HepG2 (cell line): ENCODE data around the gene CAPS. TPM values are rescaled to one million over a fixed set of nuclear protein-coding genes. Genes with fewer than 3 reads are reported as not detected.

ENCODE experiments used
- ATAC-seq: fragments of 200-7000 bp; cut with Tn5 transposase; 3 replicates; pipeline ENCODE4 v1.9.1; 2020; ENCODE audit warnings: mild to moderate bottlenecking, moderate library complexity
- BruUV-seq: library from RNA; stranded (reverse); fragments of 400-500 nt; replicated peaks from 2 replicates; lab custom pipeline; 2021; lab: Mats Ljungman, UMichigan
- CTCF ChIA-PET: fragments of 300-600 bp; formaldehyde crosslinking; extraction: SDS; loops from one replicate; lab custom pipeline; 2021; ENCODE audit warnings: low total read pairs, inconsistent platforms, low intra/inter-chr PET ratio; lab: Yijun Ruan, JAX
- POLR2A ChIA-PET: fragments of 350-600 bp; sonication (Branson Sonifier 250); formaldehyde crosslinking; loops from one replicate; lab custom pipeline; 2020; ENCODE audit warnings: antibody characterized with exemption, inconsistent platforms; lab: Yijun Ruan, JAX
- DNase-seq: peaks from one replicate; pipeline ENCODE4 v3.0.0-alpha.2; 2015; ENCODE audit warnings: low spot score
- FAIRE-seq: peaks from 3 replicates; lab custom pipeline; 2011; peaks lifted over from hg19 to GRCh38; lab: Jason Lieb, UNC
- H2AFZ ChIP-seq: one replicate; pipeline ENCODE4 v1.6.1; 2011; ENCODE audit warnings: low read length, inconsistent platforms
- H3K27ac ChIP-seq: fragments of 300-600 bp; 3 replicates; pipeline ENCODE4 v1.8.0; 2011; ENCODE audit warnings: mixed run types, mild to moderate bottlenecking, mixed read lengths, low read length, inconsistent platforms; ENCODE audit not compliant: insufficient read depth; ENCODE audit errors: extremely low read length
- H3K27me3 ChIP-seq, 2 experiments: fragments of 200-600 bp in 1 of 2; 2 replicates in 1 of 2; 3 replicates in 1 of 2; pipeline versions ENCODE4 v1.6.0 to v1.8.0; 2011; ENCODE audit warnings: low read length in 2 of 2, mild to moderate bottlenecking in 2 of 2, moderate library complexity in 2 of 2, inconsistent platforms in 1 of 2; ENCODE audit not compliant: insufficient read depth in 2 of 2, control insufficient read depth in 1 of 2
- H3K36me3 ChIP-seq, 2 experiments: fragments of 200-600 bp in 1 of 2; replicated peaks in 1 of 2; 2 replicates in 1 of 2; 3 replicates in 1 of 2; pipeline versions ENCODE4 v1.5.1 to v1.8.0; 2011; ENCODE audit warnings: low read length in 2 of 2, inconsistent platforms in 1 of 2; ENCODE audit not compliant: insufficient read depth in 2 of 2, control insufficient read depth in 1 of 2
- H3K4me1 ChIP-seq: 2 replicates; pipeline ENCODE4 v1.5.1; 2012; ENCODE audit warnings: low read length, inconsistent platforms; ENCODE audit not compliant: insufficient read depth
- H3K4me2 ChIP-seq: 2 replicates; pipeline ENCODE4 v1.6.0; 2011; ENCODE audit warnings: low read depth, low read length, inconsistent platforms
- H3K4me3 ChIP-seq, 3 experiments: fragments of 200-600 bp in 1 of 3; sonication (generic), shearing (Covaris generic) in 1 of 3; replicated peaks in 1 of 3; 2 replicates each; pipeline ENCODE4 v1.5.1; 2011 to 2016; ENCODE audit warnings: low read length in 3 of 3, inconsistent platforms in 2 of 3, low read depth in 2 of 3, mild to moderate bottlenecking in 2 of 3, control low read depth in 1 of 3, mixed read lengths in 1 of 3; ENCODE audit not compliant: insufficient read depth in 1 of 3
- H3K79me2 ChIP-seq: one replicate; pipeline ENCODE4 v1.6.1; 2011; ENCODE audit warnings: low read length, inconsistent platforms; ENCODE audit not compliant: insufficient read depth
- H3K9ac ChIP-seq: 2 replicates; pipeline ENCODE4 v1.6.0; 2011; ENCODE audit warnings: mild to moderate bottlenecking, low read depth, low read length, inconsistent platforms; ENCODE audit not compliant: insufficient read depth
- H3K9me3 ChIP-seq: 2 replicates; pipeline ENCODE4 v1.5.1; 2012; ENCODE audit warnings: mild to moderate bottlenecking, low read length
- H4K20me1 ChIP-seq: 2 replicates; pipeline ENCODE4 v1.6.0; 2011; ENCODE audit warnings: inconsistent platforms, mild to moderate bottlenecking, low read length, moderate library complexity; ENCODE audit not compliant: insufficient read depth
- HMG20A ChIP-seq: IDR thresholded peaks from 2 replicates; pipeline ENCODE4 v1.6.1; 2016; ENCODE audit warnings: borderline replicate concordance
- HOXA7 ChIP-seq: sonication (generic); formaldehyde crosslinking; IDR thresholded peaks from 2 replicates; pipeline ENCODE4 v1.8.1; 2022; ENCODE audit warnings: mild to moderate bottlenecking, missing genetic modification reagents, moderate library complexity
- KDM5A ChIP-seq: fragments of 200-600 bp; sonication (generic); IDR thresholded peaks from 2 replicates; pipeline ENCODE4 v1.7.0; 2018; ENCODE audit warnings: antibody characterized with exemption, mild to moderate bottlenecking, low read length, borderline replicate concordance
- MTA3 ChIP-seq: sonication (generic); formaldehyde crosslinking; IDR thresholded peaks from 2 replicates; pipeline ENCODE4 v1.4.0; 2020; ENCODE audit warnings: missing genetic modification reagents
- ONECUT2 ChIP-seq: sonication (generic); formaldehyde crosslinking; IDR thresholded peaks from 2 replicates; pipeline ENCODE4 v1.4.0; 2020; ENCODE audit warnings: missing genetic modification reagents
- SALL1 ChIP-seq: sonication (generic); formaldehyde crosslinking; IDR thresholded peaks from 2 replicates; pipeline ENCODE4 v1.8.0; 2022; ENCODE audit warnings: mild to moderate bottlenecking, missing genetic modification reagents
- SRSF9 ChIP-seq: fragments of 200-400 bp; formaldehyde crosslinking; IDR thresholded peaks from 2 replicates; pipeline ENCODE4 v1.6.1; 2018; ENCODE audit warnings: borderline replicate concordance, mild to moderate bottlenecking, low read depth, low read length; ENCODE audit not compliant: insufficient read depth, poor library complexity, severe bottlenecking
- STAG1 ChIP-seq: sonication (generic); formaldehyde crosslinking; IDR thresholded peaks from 2 replicates; pipeline ENCODE4 v1.4.0; 2020; ENCODE audit warnings: missing genetic modification reagents
- YEATS4 ChIP-seq: sonication (generic); formaldehyde crosslinking; IDR thresholded peaks from 2 replicates; pipeline ENCODE4 v1.4.0; 2020; ENCODE audit warnings: missing genetic modification reagents, borderline replicate concordance
- ZNF124 ChIP-seq: sonication (generic); formaldehyde crosslinking; IDR thresholded peaks from 2 replicates; pipeline ENCODE4 v1.4.0; 2020; ENCODE audit warnings: missing genetic modification reagents
- ZNF510 ChIP-seq: sonication (generic); formaldehyde crosslinking; IDR thresholded peaks from 2 replicates; pipeline ENCODE4 v1.4.0; 2020; ENCODE audit warnings: low read depth, mild to moderate bottlenecking, missing genetic modification reagents
- ZNF777 ChIP-seq: sonication (generic); formaldehyde crosslinking; IDR thresholded peaks from 2 replicates; pipeline ENCODE4 v1.4.0; 2020; ENCODE audit warnings: missing genetic modification reagents
- WGBS: methylation state at CpG from one replicate; pipeline ENCODE4 v1.1.6; 2017; ENCODE audit warnings: low lambda C conversion rate; 5-methylcytosine and 5-hydroxymethylcytosine counted together
- in situ Hi-C: cut with HindIII; loops from 2 replicates; pipeline ENCODE4 v1.10.0; 2017; ENCODE audit warnings: low pct_unique_long_range_greater_than_20kb; ENCODE audit not compliant: extremely low pct_ligation_motif_present
- intact Hi-C: fragments of 100-400 bp; cut with micrococcal nuclease; formaldehyde crosslinking; loops from one replicate; pipeline ENCODE4 v1.10.0; 2022; ENCODE audit not compliant: unreplicated experiment
- polyA plus RNA-seq, 8 experiments: library from polyadenylated mRNA; depleted of rRNA in 3 of 8; stranded (reverse) in 7 of 8; unstranded in 1 of 8; fragments of >200 nt; fragmentation: Illumina TruSeq in 4 of 8; extraction: Trizol in 4 of 8; gene quantifications; 2 replicates each; pipeline versions ENCODE4 v1.2.1 to v1.2.3, GENCODE V29; 2011 to 2016; ENCODE audit warnings: low read depth in 4 of 8, missing spikeins in 1 of 8, mixed read lengths in 1 of 8; ENCODE audit not compliant: insufficient read depth in 1 of 8
- total RNA-seq, 5 experiments: library from RNA; depleted of rRNA; stranded (reverse); fragments of >200 nt; fragmentation: Illumina TruSeq; extraction: Trizol; gene quantifications; 2 replicates each; pipeline ENCODE4 v1.2.3, GENCODE V29; 2016; ENCODE audit warnings: low read depth in 1 of 5
- TF ChIP-seq, protein P1 (sequence below): sonication (generic); formaldehyde crosslinking; IDR thresholded peaks from 2 replicates; pipeline ENCODE4 v1.4.0; 2020; ENCODE audit warnings: mild to moderate bottlenecking, missing genetic modification reagents
- TF ChIP-seq, protein P2 (sequence below): sonication (generic); formaldehyde crosslinking; IDR thresholded peaks from 2 replicates; pipeline ENCODE4 v1.5.1; 2020; ENCODE audit warnings: mild to moderate bottlenecking, missing genetic modification reagents, moderate library complexity
- TF ChIP-seq, protein P3 (sequence below): sonication (generic); formaldehyde crosslinking; IDR thresholded peaks from 2 replicates; pipeline ENCODE4 v1.5.0; 2020; ENCODE audit warnings: mild to moderate bottlenecking, missing genetic modification reagents, moderate library complexity

Gene CAPS
- total and polyA plus RNA-seq, 2 of the 13 experiments (the other 11 are each of a cell fraction or from before 2014, with no cell fraction given), result 3.1 TPM

DNA sequence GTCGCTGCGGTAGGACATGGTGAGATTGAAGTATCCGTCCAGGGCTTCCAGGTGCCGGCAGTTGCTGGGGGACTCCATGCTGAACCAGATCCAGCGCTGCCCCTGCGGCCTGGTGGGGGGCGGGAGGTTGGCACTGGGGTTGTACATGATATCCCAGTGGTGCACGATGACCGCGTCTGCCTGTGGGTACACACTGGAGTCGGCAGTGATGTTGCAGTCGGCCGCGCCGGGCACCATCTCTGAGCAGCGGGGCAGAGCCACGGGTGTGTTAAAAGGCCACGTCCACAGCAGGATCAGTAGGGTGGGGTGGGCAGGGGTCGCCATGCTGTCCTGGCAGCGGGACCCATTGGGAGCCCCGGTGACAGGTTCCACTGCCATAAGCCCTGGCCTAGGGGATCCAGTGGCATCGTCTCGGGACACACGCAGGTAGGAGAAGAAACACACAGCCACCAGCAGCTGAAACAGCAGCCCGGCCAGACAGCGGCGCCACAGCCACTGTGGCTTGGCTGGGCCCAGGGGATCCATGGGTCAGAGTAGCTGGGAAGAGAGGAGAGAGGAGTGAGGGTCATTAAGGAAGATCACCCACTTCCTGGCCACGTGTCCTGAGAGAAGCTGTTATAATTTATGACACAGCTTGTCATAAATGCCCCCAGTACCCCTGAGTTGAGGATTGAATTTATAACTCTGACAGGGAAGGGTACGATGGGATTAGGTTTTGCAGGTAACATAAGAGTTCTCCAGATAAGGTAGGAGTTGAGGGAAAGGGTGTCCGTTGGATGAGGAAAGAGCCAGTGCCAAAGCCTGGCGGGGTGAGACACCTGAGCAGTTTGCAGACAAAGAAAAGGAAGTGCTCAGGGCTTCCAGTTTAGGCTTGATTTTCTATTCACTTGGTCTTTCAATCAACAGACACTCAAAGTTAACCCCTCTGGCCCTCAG, 46.6 kb upstream of the CAPS start:
- FAIRE-seq, result no peak
- BruUV-seq, result no TSS peak
- Histone ChIP-seq H3K27me3 (no peaks in the 10 kb centered on the region), H3K4me3 (no peak overlapping the region), H3K4me2 (no peak overlapping the region), H3K4me1 (peaks cover 65% of the 10 kb centered on the region), H3K9ac (peak overlapping the region; percentile 27), H3K36me3 (no peaks in the 10 kb centered on the region), H4K20me1 (no peaks in the 10 kb centered on the region), H2AFZ (no peak overlapping the region), H3K9me3 (no peaks in the 10 kb centered on the region), H3K79me2 (no peaks in the 10 kb centered on the region), H3K27ac (peak overlapping the region; percentile 9)
- peak; percentile 9; the same call in 1 of the 3 replicates for ATAC-seq
- ChIA-PET POLR2A (interaction anchor here (2.0 kb wide), 1 partner anchor 40 kb away, joined by 6 read pairs; no protein-coding TSS in a partner anchor), CTCF (no interaction called here)
- intact Hi-C loops (no loop called here), in situ Hi-C loops (no loop called here)
- 69% methylated on average over 7 of the region's 31 CpGs for WGBS
- no peak for DNase-seq
- TF ChIP-seq STAG1 (CRISPR knock-in tag) (peak; percentile 54), SRSF9 (no peak), ZNF124 (CRISPR knock-in tag) (no peak), ONECUT2 (CRISPR knock-in tag) (no peak), YEATS4 (CRISPR knock-in tag) (no peak), HOXA7 (no peak), KDM5A (no peak), ZNF510 (CRISPR knock-in tag) (no peak), HMG20A (CRISPR knock-in tag) (no peak), MTA3 (no peak), ZNF777 (CRISPR knock-in tag) (no peak), SALL1 (CRISPR knock-in tag) (0 out of 2 replicates have a peak, but pooled peaks have one; percentile 13)
- TF ChIP-seq, protein P1, sequence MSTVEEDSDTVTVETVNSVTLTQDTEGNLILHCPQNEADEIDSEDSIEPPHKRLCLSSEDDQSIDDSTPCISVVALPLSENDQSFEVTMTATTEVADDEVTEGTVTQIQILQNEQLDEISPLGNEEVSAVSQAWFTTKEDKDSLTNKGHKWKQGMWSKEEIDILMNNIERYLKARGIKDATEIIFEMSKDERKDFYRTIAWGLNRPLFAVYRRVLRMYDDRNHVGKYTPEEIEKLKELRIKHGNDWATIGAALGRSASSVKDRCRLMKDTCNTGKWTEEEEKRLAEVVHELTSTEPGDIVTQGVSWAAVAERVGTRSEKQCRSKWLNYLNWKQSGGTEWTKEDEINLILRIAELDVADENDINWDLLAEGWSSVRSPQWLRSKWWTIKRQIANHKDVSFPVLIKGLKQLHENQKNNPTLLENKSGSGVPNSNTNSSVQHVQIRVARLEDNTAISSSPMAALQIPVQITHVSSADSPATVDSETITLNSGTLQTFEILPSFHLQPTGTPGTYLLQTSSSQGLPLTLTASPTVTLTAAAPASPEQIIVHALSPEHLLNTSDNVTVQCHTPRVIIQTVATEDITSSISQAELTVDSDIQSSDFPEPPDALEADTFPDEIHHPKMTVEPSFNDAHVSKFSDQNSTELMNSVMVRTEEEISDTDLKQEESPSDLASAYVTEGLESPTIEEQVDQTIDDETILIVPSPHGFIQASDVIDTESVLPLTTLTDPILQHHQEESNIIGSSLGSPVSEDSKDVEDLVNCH (CRISPR knock-in tag), result no peak
- TF ChIP-seq, protein P2, sequence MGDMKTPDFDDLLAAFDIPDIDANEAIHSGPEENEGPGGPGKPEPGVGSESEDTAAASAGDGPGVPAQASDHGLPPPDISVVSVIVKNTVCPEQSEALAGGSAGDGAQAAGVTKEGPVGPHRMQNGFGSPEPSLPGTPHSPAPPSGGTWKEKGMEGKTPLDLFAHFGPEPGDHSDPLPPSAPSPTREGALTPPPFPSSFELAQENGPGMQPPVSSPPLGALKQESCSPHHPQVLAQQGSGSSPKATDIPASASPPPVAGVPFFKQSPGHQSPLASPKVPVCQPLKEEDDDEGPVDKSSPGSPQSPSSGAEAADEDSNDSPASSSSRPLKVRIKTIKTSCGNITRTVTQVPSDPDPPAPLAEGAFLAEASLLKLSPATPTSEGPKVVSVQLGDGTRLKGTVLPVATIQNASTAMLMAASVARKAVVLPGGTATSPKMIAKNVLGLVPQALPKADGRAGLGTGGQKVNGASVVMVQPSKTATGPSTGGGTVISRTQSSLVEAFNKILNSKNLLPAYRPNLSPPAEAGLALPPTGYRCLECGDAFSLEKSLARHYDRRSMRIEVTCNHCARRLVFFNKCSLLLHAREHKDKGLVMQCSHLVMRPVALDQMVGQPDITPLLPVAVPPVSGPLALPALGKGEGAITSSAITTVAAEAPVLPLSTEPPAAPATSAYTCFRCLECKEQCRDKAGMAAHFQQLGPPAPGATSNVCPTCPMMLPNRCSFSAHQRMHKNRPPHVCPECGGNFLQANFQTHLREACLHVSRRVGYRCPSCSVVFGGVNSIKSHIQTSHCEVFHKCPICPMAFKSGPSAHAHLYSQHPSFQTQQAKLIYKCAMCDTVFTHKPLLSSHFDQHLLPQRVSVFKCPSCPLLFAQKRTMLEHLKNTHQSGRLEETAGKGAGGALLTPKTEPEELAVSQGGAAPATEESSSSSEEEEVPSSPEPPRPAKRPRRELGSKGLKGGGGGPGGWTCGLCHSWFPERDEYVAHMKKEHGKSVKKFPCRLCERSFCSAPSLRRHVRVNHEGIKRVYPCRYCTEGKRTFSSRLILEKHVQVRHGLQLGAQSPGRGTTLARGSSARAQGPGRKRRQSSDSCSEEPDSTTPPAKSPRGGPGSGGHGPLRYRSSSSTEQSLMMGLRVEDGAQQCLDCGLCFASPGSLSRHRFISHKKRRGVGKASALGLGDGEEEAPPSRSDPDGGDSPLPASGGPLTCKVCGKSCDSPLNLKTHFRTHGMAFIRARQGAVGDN (CRISPR knock-in tag), result peak; percentile 53; the same call in 1 of the 2 replicates
- TF ChIP-seq, protein P3, sequence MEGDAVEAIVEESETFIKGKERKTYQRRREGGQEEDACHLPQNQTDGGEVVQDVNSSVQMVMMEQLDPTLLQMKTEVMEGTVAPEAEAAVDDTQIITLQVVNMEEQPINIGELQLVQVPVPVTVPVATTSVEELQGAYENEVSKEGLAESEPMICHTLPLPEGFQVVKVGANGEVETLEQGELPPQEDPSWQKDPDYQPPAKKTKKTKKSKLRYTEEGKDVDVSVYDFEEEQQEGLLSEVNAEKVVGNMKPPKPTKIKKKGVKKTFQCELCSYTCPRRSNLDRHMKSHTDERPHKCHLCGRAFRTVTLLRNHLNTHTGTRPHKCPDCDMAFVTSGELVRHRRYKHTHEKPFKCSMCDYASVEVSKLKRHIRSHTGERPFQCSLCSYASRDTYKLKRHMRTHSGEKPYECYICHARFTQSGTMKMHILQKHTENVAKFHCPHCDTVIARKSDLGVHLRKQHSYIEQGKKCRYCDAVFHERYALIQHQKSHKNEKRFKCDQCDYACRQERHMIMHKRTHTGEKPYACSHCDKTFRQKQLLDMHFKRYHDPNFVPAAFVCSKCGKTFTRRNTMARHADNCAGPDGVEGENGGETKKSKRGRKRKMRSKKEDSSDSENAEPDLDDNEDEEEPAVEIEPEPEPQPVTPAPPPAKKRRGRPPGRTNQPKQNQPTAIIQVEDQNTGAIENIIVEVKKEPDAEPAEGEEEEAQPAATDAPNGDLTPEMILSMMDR (CRISPR knock-in tag), result peak; percentile 48
